Mesenteric fat pad (tissue), 1 donor: ENCODE measurements around the gene PCLO. TPM values are rescaled to one million over a fixed set of nuclear protein-coding genes. Genes with fewer than 3 reads are reported as not detected.

ENCODE experiments used
- DNase-seq: peaks from one replicate; pipeline ENCODE4 v3.0.0-alpha.2; 2020; ENCODE audit warnings: low spot score
- long read RNA-seq: library from polyadenylated mRNA; unstranded; transcript quantifications from one replicate; pipeline ENCODE4 v2.0.0, GENCODE V29; 2020
- total RNA-seq: library from RNA; stranded (reverse); fragmentation: NEBNext Ultra II Directional; extraction: Animal tissue kit (Norgen Biotek cat#: 25700); gene quantifications from one replicate; pipeline ENCODE4 v1.2.1, GENCODE V29; 2021
- donor health status: DM: yes; HTN: yes; CAD: no.

The PCLO gene
- total RNA-seq, result 2.2 TPM
- long read RNA-seq, partial matches to known transcripts, result 1 of 4 reads
- long read RNA-seq, other reads (novel, unspliced or antisense), result 3 of 4 reads

GRCh38 chr7:83162402-83163256 is at the start of gene PCLO:
TSS of gene PCLO (minus strand) at chr7:83162884. CDS start at chr7:83162592, 292 bp downstream.
- DNase-seq, result no peak

GRCh38 chr7:83211685-83212084 is 49.0 kb upstream of the PCLO start:
- DNase-seq, result no peak

- DNase-seq, result no peak
Measured at GRCh38 chr7:83210479-83210878, 47.8 kb upstream of the PCLO start.

- DNase-seq, result no peak
Measured at GRCh38 chr7:83204715-83205114, 42.0 kb upstream of the PCLO start.

- no peak for DNase-seq
Measured at GRCh38 chr7:83201355-83201754, 38.7 kb upstream of the PCLO start.

GRCh38 chr7:83190659-83191389 is 28.1 kb upstream of the PCLO start:
- no peak for DNase-seq

GRCh38 chr7:83178796-83179195 is 16.1 kb upstream of the PCLO start:
- DNase-seq, result no peak

- DNase-seq, result no peak
Measured at GRCh38 chr7:83178066-83178465, 15.4 kb upstream of the PCLO start.

- DNase-seq, result no peak
Measured at GRCh38 chr7:83173664-83174063, 11.0 kb upstream of the PCLO start.

- no peak for DNase-seq
Measured at GRCh38 chr7:83166781-83167180, 4.1 kb upstream of the PCLO start.

GRCh38 chr7:83161899-83162401 is 734 bp downstream of the PCLO start:
- DNase-seq, result no peak

GRCh38 chr7:83161186-83161585 is 1.5 kb downstream of the PCLO start:
- DNase-seq, result no peak

GRCh38 chr7:83159731-83160130 is 3.0 kb downstream of the PCLO start:
- no peak for DNase-seq

- no peak for DNase-seq
Measured at GRCh38 chr7:83156006-83156405, 6.7 kb downstream of the PCLO start.

GRCh38 chr7:83155407-83155806 is 7.3 kb downstream of the PCLO start:
- DNase-seq, result no peak

- no peak for DNase-seq
Measured at GRCh38 chr7:83153419-83153818, 9.3 kb downstream of the PCLO start.

- no peak for DNase-seq
Measured at GRCh38 chr7:83150310-83150709, 12.4 kb downstream of the PCLO start.

GRCh38 chr7:83149466-83149865 is 13.2 kb downstream of the PCLO start:
- DNase-seq, result no peak

- no peak for DNase-seq
Measured at GRCh38 chr7:83148776-83149175, 13.9 kb downstream of the PCLO start.

- DNase-seq, result no peak
Measured at GRCh38 chr7:83143107-83143506, 19.6 kb downstream of the PCLO start.

- DNase-seq, result no peak
Measured at GRCh38 chr7:83142365-83142764, 20.3 kb downstream of the PCLO start.

GRCh38 chr7:83141927-83142326 is 20.8 kb downstream of the PCLO start:
- DNase-seq, result no peak
